ENCODE measurements around the gene FLNC. TPM values are rescaled to one million over a fixed set of nuclear protein-coding genes. Genes with fewer than 3 reads are reported as not detected.

FLNC gene
- total and polyA plus RNA-seq, 2 of the 4 experiments (the other 2 are of a cell fraction) = 116 to 154 TPM

GRCh38 chr7:128904381-128905197 lies 74.4 kb downstream of the FLNC start:
- Histone ChIP-seq H3K4ac (ENCODE audit: low read depth, low read length) (no peak overlapping the region), H3K27ac (ENCODE audit: insufficient read depth, low read length) (no peak overlapping the region), H4K91ac (ENCODE audit: insufficient read depth, low read depth, low read length) (no peak overlapping the region), H3K23ac (ENCODE audit: low read depth, low read length) (no peak overlapping the region), H2BK5ac (ENCODE audit: low read depth, low read length, poor library complexity, severe bottlenecking) (no peak overlapping the region), H3K9ac (ENCODE audit: low read depth, low read length) (no peak overlapping the region), H4K8ac (ENCODE audit: low read depth in 2 of 2, low read length in 2 of 2) (no peak overlapping the region), H2BK120ac (ENCODE audit: low read depth, low read length) (no peak overlapping the region), H4K5ac (ENCODE audit: low read depth, low read length) (no peak overlapping the region), H3K4me1 (ENCODE audit: control insufficient read depth, insufficient read depth, low read length) (no peaks in the 10 kb centered on the region), H3K4me3 (ENCODE audit: insufficient read depth, low read depth, low read length) (no peak overlapping the region), H3K14ac (replicated peaks; ENCODE audit: low read depth, low read length) (no peak overlapping the region), H3K27me3 (ENCODE audit: control insufficient read depth, insufficient read depth, low read length) (peaks cover 34% of the 10 kb centered on the region), H3K9me1 (ENCODE audit: insufficient read depth, low read length) (no peaks in the 10 kb centered on the region), H3K4me2 (ENCODE audit: low read depth, low read length) (no peak overlapping the region), H3K36me3 (ENCODE audit: control insufficient read depth, insufficient read depth, low read length) (no peaks in the 10 kb centered on the region), H3K18ac (ENCODE audit: low read depth, low read length) (no peak overlapping the region), H2AK5ac (ENCODE audit: low read depth, low read length) (no peak overlapping the region), H3K79me1 (ENCODE audit: low read depth in 1 of 2, low read length in 2 of 2) (no peaks in the 10 kb centered on the region), H2BK20ac (ENCODE audit: low read depth, low read length) (no peak overlapping the region), H2AFZ (replicated peaks; ENCODE audit: low read length, poor library complexity) (no peak overlapping the region), H2BK15ac (ENCODE audit: low read depth, low read length) (no peak overlapping the region), H3K9me3 (ENCODE audit: control insufficient read depth, insufficient read depth, low read length) (no peaks in the 10 kb centered on the region; the same call in 1 of the 2 replicates), H3K56ac (ENCODE audit: extremely low read depth, insufficient read depth, low read length) (no peak overlapping the region), H4K20me1 (ENCODE audit: insufficient read depth, low read length) (no peaks in the 10 kb centered on the region), H2AK9ac (replicated peaks; ENCODE audit: low read depth, low read length, poor library complexity) (no peak overlapping the region)
- dilution Hi-C loops (cut with HindIII; ENCODE audit: low sequenced_read_pairs, unreplicated experiment) (no loop called here), in situ Hi-C loops (cut with MboI; ENCODE audit: low sequenced_read_pairs) (loop anchor here (5.0 kb wide), 1 partner anchor 188 kb away; no protein-coding TSS in a partner anchor), intact Hi-C loops (cut with micrococcal nuclease) (loop anchor here (1.0 kb wide), 1 partner anchor 187 kb away; no protein-coding TSS in a partner anchor)
- DNase-seq (peak; percentile 56), ATAC-seq (ENCODE audit: low read depth) (peak; percentile 78)
- no TSS peak for BruUV-seq (replicated peaks)
- ChIA-PET POLR2A (ENCODE audit: unreplicated experiment) (no interaction called here), CTCF (no interaction called here)
- TF ChIP-seq RFX5 (IDR thresholded peaks at IDR 0.05; ENCODE audit: low read depth, low read length) = no peak
- TF ChIP-seq CTCF (conservative IDR thresholded peaks at IDR 0.05; ENCODE audit: low read depth, low read length) = peak; percentile 72
- TF ChIP-seq BHLHE40 (IDR thresholded peaks at IDR 0.05; ENCODE audit: low read depth, low read length) = peak; percentile 88
- peak; percentile 66 for TF ChIP-seq SMC3 (IDR thresholded peaks at IDR 0.05; ENCODE audit: low read depth, low read length)
- TF ChIP-seq NFE2L2 (IDR thresholded peaks at IDR 0.05; ENCODE audit: low read depth, low read length) = no peak
- TF ChIP-seq RAD21 (IDR thresholded peaks at IDR 0.05; ENCODE audit: low read length) = peak; percentile 71
- TF ChIP-seq USF2 (IDR thresholded peaks at IDR 0.05; ENCODE audit: low read depth, low read length) = peak; percentile 58; the same call in 1 of the 2 replicates
- no CpG with 5 or more reads among the region's 8 CpGs for WGBS, 2 experiments (ENCODE audit: extremely low coverage in 2 of 2, insufficient read length in 1 of 2)

All from IMR-90 (cell line).